Sigmoid colon (tissue), 7 donors: ENCODE data around the gene ART4. TPM values are rescaled to one million over a fixed set of nuclear protein-coding genes. Genes with fewer than 3 reads are reported as not detected.

Experiments used
- DNase-seq: peaks from one replicate; pipeline ENCODE4 v3.0.0-alpha.2; 2019
- H3K27ac ChIP-seq, 4 donors: fragments of 200-600 bp; sonication (generic); one replicate each; pipeline ENCODE4 v1.5.1; 2016 to 2019; ENCODE audit warnings: mild to moderate bottlenecking in 1 of 4
- H3K27me3 ChIP-seq, 3 donors: fragments of 200-600 bp; sonication (generic); one replicate each; pipeline ENCODE4 v1.5.1; 2019; ENCODE audit warnings: mild to moderate bottlenecking in 1 of 3
- H3K36me3 ChIP-seq, 4 donors: fragments of 200-600 bp; sonication (generic); one replicate each; pipeline ENCODE4 v1.5.1; 2016 to 2019
- H3K4me1 ChIP-seq, 4 donors: fragments of 200-600 bp; sonication (generic); one replicate each; pipeline ENCODE4 v1.5.1; 2017 to 2019
- H3K4me3 ChIP-seq, 4 donors: fragments of 200-600 bp; sonication (generic); one replicate each; pipeline ENCODE4 v1.5.1; 2017 to 2019; ENCODE audit warnings: mild to moderate bottlenecking in 2 of 4, moderate library complexity in 1 of 4
- H3K9me3 ChIP-seq, 4 donors: fragments of 200-600 bp in 3 of 4; sonication (generic) in 3 of 4; one replicate each; pipeline versions ENCODE4 v1.5.1 to v1.6.1; 2013 to 2019
- EP300 ChIP-seq, 4 donors: sonication (generic); formaldehyde crosslinking; IDR thresholded peaks; one replicate each; pipeline ENCODE4 v1.6.1; 2017; ENCODE audit warnings: antibody characterized with exemption in 4 of 4
- POLR2A ChIP-seq, 2 donors: fragments of 450-650 bp; IDR thresholded peaks; one replicate each; pipeline ENCODE4 v1.6.1; 2016; ENCODE audit warnings: antibody characterized with exemption in 2 of 2, mild to moderate bottlenecking in 2 of 2, moderate library complexity in 2 of 2
- POLR2AphosphoS5 ChIP-seq, 4 donors: sonication (generic); formaldehyde crosslinking; IDR thresholded peaks; one replicate each; pipeline ENCODE4 v1.6.1; 2017; ENCODE audit warnings: antibody characterized with exemption in 4 of 4
- WGBS, 2 donors: extraction: QIAGEN DNeasy Blood & Tissue Kit; methylation state at CpG; one replicate each; pipeline ENCODE4 v1.1.7; 2013; 5-methylcytosine and 5-hydroxymethylcytosine counted together
- intact Hi-C: fragments of 100-400 bp; cut with DNase I; formaldehyde crosslinking; loops from one replicate; pipeline ENCODE4 v1.15.1; 2023
- polyA plus RNA-seq, 3 donors: library from polyadenylated mRNA; stranded (reverse); fragments of 200-250 nt; gene quantifications; one replicate each; pipeline ENCODE4 v1.2.3, GENCODE V29; 2013
- total RNA-seq, 4 donors: library from RNA; depleted of rRNA; stranded (reverse); fragments of >200 nt; gene quantifications; one replicate each; pipeline ENCODE4 v1.1.0, GENCODE V29; 2016
- TF ChIP-seq, protein P1 (sequence below), 4 experiments: fragments of 450-650 bp in 3 of 4; fragments of 200-600 bp in 1 of 4; IDR thresholded peaks; one replicate each; pipeline ENCODE4 v1.5.1; 2016 to 2019; ENCODE audit warnings: antibody characterized with exemption in 4 of 4, mild to moderate bottlenecking in 3 of 4, moderate library complexity in 2 of 4
- donor health status: healthy with polysubstance abuse.
- donor health status: Bipolar disorder and iron deficiency.
- donor health status: healthy.

ART4 gene
- total and polyA plus RNA-seq, 7 donors, result 0.27 to 3.1 (median 0.58) TPM; not detected in 1

DNA sequence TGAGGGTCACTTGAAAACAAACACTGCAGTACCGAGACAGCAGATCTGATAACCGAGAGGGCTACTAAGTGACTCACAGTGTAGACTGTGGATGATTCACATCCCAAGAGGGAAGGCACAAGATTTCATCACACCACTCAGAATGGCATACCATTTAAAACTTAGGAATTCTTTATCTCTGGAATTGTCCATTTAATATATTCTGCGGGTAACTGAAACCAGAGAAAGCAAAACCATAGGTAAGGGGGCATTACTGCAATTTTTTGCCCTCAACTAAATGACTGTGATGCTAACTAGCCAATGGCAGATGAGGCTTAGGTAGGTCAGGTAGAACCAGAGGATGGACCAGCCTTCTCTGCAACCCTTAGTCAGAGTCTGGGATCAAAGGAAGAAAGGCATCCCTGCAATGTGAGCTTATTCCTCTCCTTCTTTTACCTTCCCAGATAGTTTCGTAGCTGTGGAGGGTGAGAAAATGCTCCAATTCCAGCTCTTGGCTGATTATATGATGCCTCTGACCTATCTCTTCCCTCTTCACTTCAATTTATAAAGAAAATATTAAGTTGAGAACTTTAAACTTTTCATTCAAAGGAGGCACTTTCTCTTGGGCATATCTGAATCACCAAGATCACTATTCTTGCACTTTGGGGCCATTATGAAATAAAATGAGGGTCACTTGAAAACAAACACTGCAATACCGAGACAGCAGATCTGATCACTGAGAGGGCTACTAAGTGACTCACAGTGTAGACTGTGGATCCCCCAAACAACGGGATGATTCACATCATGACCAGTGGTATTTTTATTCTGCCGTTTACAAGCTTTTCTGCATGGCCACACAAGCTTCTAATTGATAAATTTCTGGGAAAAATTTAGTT lies 6.8 kb downstream of the ART4 start:
- peaks cover 0 to 13% (median 6%) of the 10 kb centered on the region in 4 donors for H3K4me1 ChIP-seq
- intact Hi-C loops, result no loop called here
- no peak overlapping the region for H3K4me3 ChIP-seq
- TF ChIP-seq, protein P1, sequence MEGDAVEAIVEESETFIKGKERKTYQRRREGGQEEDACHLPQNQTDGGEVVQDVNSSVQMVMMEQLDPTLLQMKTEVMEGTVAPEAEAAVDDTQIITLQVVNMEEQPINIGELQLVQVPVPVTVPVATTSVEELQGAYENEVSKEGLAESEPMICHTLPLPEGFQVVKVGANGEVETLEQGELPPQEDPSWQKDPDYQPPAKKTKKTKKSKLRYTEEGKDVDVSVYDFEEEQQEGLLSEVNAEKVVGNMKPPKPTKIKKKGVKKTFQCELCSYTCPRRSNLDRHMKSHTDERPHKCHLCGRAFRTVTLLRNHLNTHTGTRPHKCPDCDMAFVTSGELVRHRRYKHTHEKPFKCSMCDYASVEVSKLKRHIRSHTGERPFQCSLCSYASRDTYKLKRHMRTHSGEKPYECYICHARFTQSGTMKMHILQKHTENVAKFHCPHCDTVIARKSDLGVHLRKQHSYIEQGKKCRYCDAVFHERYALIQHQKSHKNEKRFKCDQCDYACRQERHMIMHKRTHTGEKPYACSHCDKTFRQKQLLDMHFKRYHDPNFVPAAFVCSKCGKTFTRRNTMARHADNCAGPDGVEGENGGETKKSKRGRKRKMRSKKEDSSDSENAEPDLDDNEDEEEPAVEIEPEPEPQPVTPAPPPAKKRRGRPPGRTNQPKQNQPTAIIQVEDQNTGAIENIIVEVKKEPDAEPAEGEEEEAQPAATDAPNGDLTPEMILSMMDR (IDR thresholded peaks at IDR 0.05), result no peak
- TF ChIP-seq POLR2A (IDR thresholded peaks at IDR 0.05) (no peak), EP300 (IDR thresholded peaks at IDR 0.05) (no peak), POLR2AphosphoS5 (IDR thresholded peaks at IDR 0.05) (no peak)
- DNase-seq, result no peak
- H3K27ac ChIP-seq, result no peak overlapping the region
- no peaks in the 10 kb centered on the region for H3K36me3 ChIP-seq
- H3K9me3 ChIP-seq, result no peaks in the 10 kb centered on the region
- no peaks in the 10 kb centered on the region for H3K27me3 ChIP-seq
- 82 to 85% methylated on average over 7 of the region's 7 CpGs for WGBS, 2 donors

DNA sequence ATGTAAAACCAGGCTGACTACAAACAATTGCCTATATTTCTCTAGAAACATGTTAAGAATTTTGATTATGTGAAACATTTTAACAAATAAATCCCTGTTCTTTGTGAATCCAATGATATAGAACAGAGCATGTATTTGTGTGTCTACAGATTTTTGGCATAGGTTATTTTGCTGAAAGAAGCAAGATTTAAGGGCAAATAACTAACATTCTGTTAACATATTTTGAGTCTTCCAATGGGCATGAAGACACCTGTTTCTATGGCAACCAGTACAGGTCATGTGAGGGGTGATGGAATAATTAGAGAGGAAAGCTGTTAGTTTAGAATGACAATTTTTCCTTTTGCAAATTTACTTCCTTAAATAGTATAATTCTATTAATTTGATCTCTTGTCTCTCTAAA lies 8.8 kb downstream of the ART4 start:
- H3K4me1 ChIP-seq, result peaks cover 0 to 4% (median 0%) of the 10 kb centered on the region in 4 donors
- intact Hi-C loops, result no loop called here
- H3K4me3 ChIP-seq, result no peak overlapping the region
- H3K9me3 ChIP-seq, result no peaks in the 10 kb centered on the region
- no peaks in the 10 kb centered on the region for H3K27me3 ChIP-seq
- no peak for DNase-seq
- TF ChIP-seq POLR2A (IDR thresholded peaks at IDR 0.05) (no peak), POLR2AphosphoS5 (IDR thresholded peaks at IDR 0.05) (no peak), EP300 (IDR thresholded peaks at IDR 0.05) (no peak)
- TF ChIP-seq, protein P1 (IDR thresholded peaks at IDR 0.05), result no peak
- H3K36me3 ChIP-seq, result no peaks in the 10 kb centered on the region
- no peak overlapping the region for H3K27ac ChIP-seq

DNA sequence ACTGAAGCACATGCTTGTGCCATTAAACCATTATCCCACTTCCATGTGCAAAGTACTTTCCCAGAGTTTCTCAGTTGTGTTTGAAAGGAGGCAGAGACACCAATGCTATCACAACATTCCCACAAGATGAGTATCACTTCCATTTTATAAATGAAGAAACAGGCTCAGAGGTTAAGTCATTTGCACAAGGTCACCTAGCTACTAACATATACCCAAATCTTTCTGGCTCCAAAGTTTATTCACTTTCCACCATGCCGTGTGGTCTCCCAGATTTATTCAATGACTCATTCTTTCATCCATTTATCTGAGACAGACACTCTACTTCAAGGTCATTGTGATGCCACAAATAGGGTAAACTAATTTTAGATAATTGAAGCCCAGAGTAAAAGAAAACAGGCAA lies 9.4 kb downstream of the ART4 start:
- TF ChIP-seq POLR2AphosphoS5 (IDR thresholded peaks at IDR 0.05) (no peak), EP300 (IDR thresholded peaks at IDR 0.05) (no peak), POLR2A (IDR thresholded peaks at IDR 0.05) (no peak)
- TF ChIP-seq, protein P1 (IDR thresholded peaks at IDR 0.05), result no peak
- Histone ChIP-seq H3K4me3 (no peak overlapping the region), H3K27me3 (no peaks in the 10 kb centered on the region), H3K4me1 (peaks cover 0 to 4% (median 0%) of the 10 kb centered on the region in 4 donors), H3K36me3 (no peaks in the 10 kb centered on the region), H3K9me3 (no peaks in the 10 kb centered on the region), H3K27ac (no peak overlapping the region)
- intact Hi-C loops, result no loop called here
- 55 to 76% methylated on average over 1 of the region's 1 CpG for WGBS, 2 donors
- no peak for DNase-seq

DNA sequence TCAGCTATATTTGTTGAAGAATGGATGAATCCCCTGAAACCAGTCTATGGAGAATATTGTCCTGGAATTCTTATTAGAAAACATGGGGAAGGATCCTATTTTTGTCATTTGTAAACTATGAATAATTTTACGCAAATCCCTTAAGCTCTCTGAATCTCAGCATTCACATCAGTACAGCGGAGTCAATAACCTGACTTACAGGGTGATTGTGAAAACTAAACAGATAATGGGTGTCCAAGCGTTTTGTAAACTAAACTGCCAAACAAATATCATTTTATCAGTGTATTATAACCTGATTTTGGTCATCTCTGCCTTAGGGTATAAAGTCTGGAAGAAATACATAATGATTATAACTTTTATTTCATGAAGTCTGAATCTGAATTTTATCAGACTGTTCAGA lies 10.0 kb downstream of the ART4 start:
- Histone ChIP-seq H3K27me3 (no peaks in the 10 kb centered on the region), H3K9me3 (no peaks in the 10 kb centered on the region), H3K27ac (no peak overlapping the region), H3K36me3 (no peaks in the 10 kb centered on the region), H3K4me1 (peaks cover 0 to 4% (median 0%) of the 10 kb centered on the region in 4 donors), H3K4me3 (no peak overlapping the region)
- 79 to 86% methylated on average over 3 of the region's 3 CpGs for WGBS, 2 donors
- intact Hi-C loops, result no loop called here
- TF ChIP-seq, protein P1 (IDR thresholded peaks at IDR 0.05), result no peak
- no peak for TF ChIP-seq EP300 (IDR thresholded peaks at IDR 0.05)
- no peak for TF ChIP-seq POLR2AphosphoS5 (IDR thresholded peaks at IDR 0.05)
- no peak for TF ChIP-seq POLR2A (IDR thresholded peaks at IDR 0.05)
- no peak for DNase-seq
